ENCODE data around the gene FAM222A. TPM values are rescaled to one million over a fixed set of nuclear protein-coding genes. Genes with fewer than 3 reads are reported as not detected.

Gene FAM222A
- total RNA-seq, 3 donors from 2014 or later (not counting 1 experiment from before 2014, with no cell fraction given): 3.1 to 6.6 (median 4.0) TPM

- ATAC-seq (no peak), DNase-seq (no peak)
- H3K9me3 ChIP-seq (ENCODE audit: control insufficient read depth, insufficient read depth, low read length): no peaks in the 10 kb centered on the region
- no peak overlapping the region for H3K27ac Mint-ChIP-seq
- H3K27me3 Mint-ChIP-seq (ENCODE audit: low read depth in 2 of 2): peaks cover 14 to 18% of the 10 kb centered on the region in 2 donors
- no peak for TF ChIP-seq CTCF (IDR thresholded peaks at IDR 0.05)
- H3K9me3 Mint-ChIP-seq: no peaks in the 10 kb centered on the region
- no peaks in the 10 kb centered on the region for H3K36me3 ChIP-seq (ENCODE audit: control insufficient read depth, insufficient read depth, low read length)
- no peak overlapping the region for H3K27ac ChIP-seq (ENCODE audit: low read length)
- no peak overlapping the region for H3K4me3 Mint-ChIP-seq
- peaks cover 9% of the 10 kb centered on the region for H3K4me1 ChIP-seq (ENCODE audit: control insufficient read depth, insufficient read depth, low read length)
- H3K36me3 Mint-ChIP-seq: no peaks in the 10 kb centered on the region
- peaks cover 0 to 4% of the 10 kb centered on the region in 2 donors for H3K4me1 Mint-ChIP-seq
- H3K4me3 ChIP-seq (ENCODE audit: low read length): no peak overlapping the region
- intact Hi-C loops (cut with micrococcal nuclease): no loop called here
- WGBS (ENCODE audit: insufficient coverage): 76% methylated on average over 10 of the region's 12 CpGs
- H3K27me3 ChIP-seq (ENCODE audit: control insufficient read depth, insufficient read depth, low read length): peaks cover 13% of the 10 kb centered on the region
Observed at GRCh38 chr12:109719123-109720022, 5.7 kb downstream of the FAM222A start.

DNA sequence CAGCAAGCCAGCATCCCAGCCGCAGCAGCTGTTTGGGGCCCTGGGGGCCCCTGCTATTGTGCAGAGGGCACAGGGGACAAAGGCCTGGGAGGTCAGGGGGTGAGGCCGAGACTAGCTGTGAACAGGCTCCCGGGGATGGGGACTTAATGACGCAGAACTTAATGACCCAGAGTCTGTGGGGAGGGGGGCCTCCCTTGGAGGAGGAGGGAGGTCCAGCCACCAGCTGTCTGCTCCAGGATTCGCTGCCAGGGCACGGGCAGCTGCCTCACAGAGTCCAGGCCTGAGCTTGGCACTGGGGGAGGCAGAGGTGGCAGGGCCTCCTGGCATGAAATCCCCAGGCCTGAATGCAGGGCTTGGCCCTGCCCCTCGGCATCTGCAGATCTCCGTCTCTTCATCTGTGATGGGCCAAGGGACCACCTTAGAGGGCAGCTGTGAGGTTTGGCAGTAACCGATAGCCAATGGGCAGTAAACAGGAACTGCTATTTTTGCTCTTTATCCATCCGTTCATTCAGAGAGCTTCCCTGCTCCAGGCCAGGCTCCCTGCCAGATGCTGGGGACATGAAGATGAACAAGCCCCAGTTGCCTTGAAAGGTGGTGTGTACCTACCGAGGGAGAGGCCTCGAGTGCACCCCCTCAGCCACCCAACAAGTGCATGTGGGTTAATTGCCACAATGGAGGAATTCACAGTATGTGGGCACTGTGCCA, 6.7 kb downstream of the FAM222A start:
- no peak overlapping the region for H3K4me3 Mint-ChIP-seq
- Histone ChIP-seq H3K27me3 (ENCODE audit: control insufficient read depth, insufficient read depth, low read length) (peaks cover 13% of the 10 kb centered on the region), H3K36me3 (ENCODE audit: control insufficient read depth, insufficient read depth, low read length) (no peaks in the 10 kb centered on the region), H3K4me3 (ENCODE audit: low read length) (no peak overlapping the region), H3K9me3 (ENCODE audit: control insufficient read depth, insufficient read depth, low read length) (no peaks in the 10 kb centered on the region), H3K27ac (ENCODE audit: low read length) (no peak overlapping the region), H3K4me1 (ENCODE audit: control insufficient read depth, insufficient read depth, low read length) (peaks cover under 1% of the 10 kb centered on the region)
- TF ChIP-seq CTCF (IDR thresholded peaks at IDR 0.05): no peak
- no peak for DNase-seq
- intact Hi-C loops (cut with micrococcal nuclease): no loop called here
- no peaks in the 10 kb centered on the region for H3K36me3 Mint-ChIP-seq
- peaks cover 14 to 18% of the 10 kb centered on the region in 2 donors for H3K27me3 Mint-ChIP-seq (ENCODE audit: low read depth in 2 of 2)
- H3K4me1 Mint-ChIP-seq: peaks cover 0 to 4% of the 10 kb centered on the region in 2 donors
- H3K9me3 Mint-ChIP-seq: no peaks in the 10 kb centered on the region
- H3K27ac Mint-ChIP-seq: no peak overlapping the region
- WGBS (ENCODE audit: insufficient coverage): 90% methylated on average over 12 of the region's 12 CpGs
- ATAC-seq: no peak

- Histone ChIP-seq H3K4me1 (ENCODE audit: control insufficient read depth, insufficient read depth, low read length) (no peaks in the 10 kb centered on the region), H3K36me3 (ENCODE audit: control insufficient read depth, insufficient read depth, low read length) (no peaks in the 10 kb centered on the region), H3K27ac (ENCODE audit: low read length) (no peak overlapping the region), H3K9me3 (ENCODE audit: control insufficient read depth, insufficient read depth, low read length) (no peaks in the 10 kb centered on the region), H3K4me3 (ENCODE audit: low read length) (no peak overlapping the region), H3K27me3 (ENCODE audit: control insufficient read depth, insufficient read depth, low read length) (peaks cover 13% of the 10 kb centered on the region)
- DNase-seq (no peak), ATAC-seq (no peak)
- peaks cover 0 to 4% of the 10 kb centered on the region in 2 donors for H3K4me1 Mint-ChIP-seq
- no peak overlapping the region for H3K4me3 Mint-ChIP-seq
- WGBS (ENCODE audit: insufficient coverage): 63% methylated on average over 1 of the region's 1 CpG
- H3K27me3 Mint-ChIP-seq (ENCODE audit: low read depth in 2 of 2): peaks cover 14 to 18% of the 10 kb centered on the region in 2 donors
- H3K27ac Mint-ChIP-seq: no peak overlapping the region
- intact Hi-C loops (cut with micrococcal nuclease): no loop called here
- TF ChIP-seq CTCF (IDR thresholded peaks at IDR 0.05): no peak
- no peaks in the 10 kb centered on the region for H3K9me3 Mint-ChIP-seq
- H3K36me3 Mint-ChIP-seq: no peaks in the 10 kb centered on the region
Observed at GRCh38 chr12:109720857-109721189, 7.2 kb downstream of the FAM222A start.

Measured in natural killer cell (primary cell).